Fibroblast of mammary gland (primary cell): Measurements from ENCODE around the gene ZDHHC17.

Experiments
- DNase-seq: peaks from one replicate; pipeline ENCODE4 v3.0.0-alpha.2; 2010; ENCODE audit warnings: low read depth
- H3K4me3 ChIP-seq: 2 replicates; pipeline ENCODE4 v1.5.1; 2011; ENCODE audit warnings: low read depth, mild to moderate bottlenecking, low read length, moderate library complexity; ENCODE audit not compliant: control insufficient read depth
- TF ChIP-seq, protein P1 (sequence below): conservative IDR thresholded peaks from 2 replicates; pipeline ENCODE4 v1.5.1; 2011; ENCODE audit warnings: low read depth, low read length, inconsistent platforms; ENCODE audit not compliant: control insufficient read depth, insufficient read depth

ZDHHC17 gene

DNA sequence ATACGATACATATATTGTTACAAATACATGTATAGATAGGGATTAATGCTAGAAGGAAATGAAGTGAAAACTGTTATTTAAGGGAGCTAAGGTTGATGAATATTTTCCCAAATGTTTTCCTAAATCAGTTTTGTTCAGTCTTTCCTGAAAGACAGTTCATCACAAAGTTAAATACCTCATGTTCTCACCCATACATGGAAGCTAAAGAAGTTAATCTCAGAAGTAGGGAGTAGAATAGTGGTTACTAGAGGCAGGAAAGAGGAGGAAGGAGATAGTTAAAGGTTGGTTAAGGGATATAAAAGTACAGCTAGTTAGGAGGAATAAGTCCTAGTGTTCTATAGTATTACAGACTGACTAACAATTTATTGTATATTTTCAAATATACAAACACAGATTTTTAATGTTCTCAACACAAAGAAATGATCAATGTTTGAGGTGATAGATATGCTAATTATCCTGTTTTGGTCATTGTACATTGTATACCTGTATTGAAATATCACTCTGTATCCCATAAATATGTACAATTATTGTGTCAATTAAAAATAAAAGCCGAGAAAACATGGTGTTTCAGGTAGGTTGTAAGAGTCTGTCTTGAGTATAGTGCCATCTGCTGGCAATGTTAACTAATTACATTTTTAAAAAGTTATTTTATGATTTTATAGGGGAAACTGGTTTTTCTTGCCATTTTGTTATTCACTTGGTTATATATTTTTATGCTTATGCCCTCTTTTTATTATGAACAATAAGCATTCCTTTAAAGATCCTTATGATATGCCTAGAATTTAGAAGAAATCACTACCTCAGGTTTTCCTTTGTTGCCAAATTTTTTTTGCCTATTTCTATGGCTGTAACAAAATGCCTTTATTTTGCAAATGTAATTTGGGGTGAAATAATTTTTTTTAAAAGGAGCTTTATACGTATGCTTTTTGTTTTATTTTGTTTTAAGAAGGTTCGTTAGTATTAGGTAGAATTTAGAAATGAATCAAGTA lies 26.9 kb downstream of the ZDHHC17 start:
- H3K4me3 ChIP-seq: no peak overlapping the region
- peak; percentile 44 for DNase-seq
- TF ChIP-seq, protein P1, sequence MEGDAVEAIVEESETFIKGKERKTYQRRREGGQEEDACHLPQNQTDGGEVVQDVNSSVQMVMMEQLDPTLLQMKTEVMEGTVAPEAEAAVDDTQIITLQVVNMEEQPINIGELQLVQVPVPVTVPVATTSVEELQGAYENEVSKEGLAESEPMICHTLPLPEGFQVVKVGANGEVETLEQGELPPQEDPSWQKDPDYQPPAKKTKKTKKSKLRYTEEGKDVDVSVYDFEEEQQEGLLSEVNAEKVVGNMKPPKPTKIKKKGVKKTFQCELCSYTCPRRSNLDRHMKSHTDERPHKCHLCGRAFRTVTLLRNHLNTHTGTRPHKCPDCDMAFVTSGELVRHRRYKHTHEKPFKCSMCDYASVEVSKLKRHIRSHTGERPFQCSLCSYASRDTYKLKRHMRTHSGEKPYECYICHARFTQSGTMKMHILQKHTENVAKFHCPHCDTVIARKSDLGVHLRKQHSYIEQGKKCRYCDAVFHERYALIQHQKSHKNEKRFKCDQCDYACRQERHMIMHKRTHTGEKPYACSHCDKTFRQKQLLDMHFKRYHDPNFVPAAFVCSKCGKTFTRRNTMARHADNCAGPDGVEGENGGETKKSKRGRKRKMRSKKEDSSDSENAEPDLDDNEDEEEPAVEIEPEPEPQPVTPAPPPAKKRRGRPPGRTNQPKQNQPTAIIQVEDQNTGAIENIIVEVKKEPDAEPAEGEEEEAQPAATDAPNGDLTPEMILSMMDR: peak; percentile 61

DNA sequence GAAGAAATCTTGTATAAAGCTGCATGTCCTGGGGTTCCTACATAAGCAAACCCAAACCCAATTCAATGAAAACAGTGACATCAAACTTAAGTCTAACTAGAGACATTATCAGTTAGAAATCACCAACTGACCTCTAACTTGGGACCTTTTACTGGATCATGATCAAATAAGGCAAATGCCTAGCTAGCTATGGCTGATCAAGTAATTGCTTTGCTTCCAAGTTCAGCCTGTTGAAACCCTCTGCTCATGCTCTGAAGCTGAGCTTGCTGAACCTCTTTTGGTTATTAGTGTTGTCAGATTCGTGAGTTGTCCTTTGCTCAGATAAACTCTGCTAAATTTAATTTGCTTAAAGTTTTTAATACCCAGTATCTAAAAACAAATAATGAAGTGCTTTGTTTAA lies 28.9 kb downstream of the ZDHHC17 start:
- H3K4me3 ChIP-seq: no peak overlapping the region
- TF ChIP-seq, protein P1: no peak
- no peak for DNase-seq

DNA sequence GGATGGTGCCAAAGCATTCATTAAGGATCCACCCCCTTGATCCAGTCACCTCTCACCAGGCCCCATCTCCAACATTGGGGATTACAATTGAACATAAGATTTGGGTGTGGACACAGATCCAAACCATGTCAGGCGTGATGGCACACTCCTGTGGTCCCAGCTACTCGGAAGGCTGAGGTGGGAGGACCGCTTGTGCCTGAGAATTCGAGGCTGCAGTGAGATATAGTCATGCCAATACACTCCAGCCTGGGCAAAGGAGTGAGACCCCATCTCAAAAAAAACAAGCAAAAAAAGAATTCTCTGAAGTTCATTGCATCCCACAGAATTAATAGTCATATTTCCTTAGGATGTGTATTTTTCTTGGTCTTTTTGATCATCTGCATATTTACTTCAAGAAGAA lies 34.9 kb downstream of the ZDHHC17 start:
- TF ChIP-seq, protein P1: no peak
- DNase-seq: no peak
- H3K4me3 ChIP-seq: no peak overlapping the region

DNA sequence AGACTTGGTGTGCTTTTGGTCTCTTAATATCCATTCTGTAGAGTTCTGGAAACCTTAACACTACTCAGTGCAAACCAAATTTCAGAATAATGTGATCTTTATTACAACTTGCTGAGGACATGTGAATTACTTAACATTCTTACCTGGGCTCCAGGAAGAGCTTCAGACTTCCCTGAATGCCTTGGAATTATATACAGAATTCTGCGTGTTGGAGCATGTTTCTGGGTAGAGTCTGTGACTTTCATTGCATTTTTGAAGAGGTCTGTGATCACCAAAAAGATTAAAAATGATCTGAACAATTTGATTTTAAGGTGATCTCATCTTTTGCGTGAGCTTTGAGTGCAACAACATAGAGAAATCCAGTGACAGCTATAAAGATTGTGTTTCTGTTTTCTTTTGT lies 35.4 kb downstream of the ZDHHC17 start:
- TF ChIP-seq, protein P1: no peak
- no peak overlapping the region for H3K4me3 ChIP-seq
- DNase-seq: no peak

DNA sequence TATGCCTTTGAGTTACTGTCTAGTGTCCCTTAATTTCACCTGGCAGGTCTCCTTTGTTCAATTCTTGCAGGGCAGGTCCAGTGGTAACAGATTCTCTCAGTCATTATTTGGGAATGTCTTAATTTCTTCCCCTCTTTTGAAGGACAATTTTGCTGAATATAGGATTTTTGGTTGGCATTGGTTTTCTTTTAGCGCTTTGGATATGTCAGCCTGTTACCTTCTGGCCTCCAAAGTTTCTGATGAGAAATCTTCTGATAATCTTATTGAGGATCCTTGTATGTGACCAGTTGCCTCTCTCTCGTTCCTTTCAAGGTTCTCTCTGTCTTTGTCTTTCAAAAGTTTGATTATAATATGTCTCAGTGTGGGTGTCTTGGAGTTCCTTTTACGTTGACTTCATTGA lies 38.1 kb downstream of the ZDHHC17 start:
- no peak for DNase-seq
- H3K4me3 ChIP-seq: no peak overlapping the region
- TF ChIP-seq, protein P1: no peak

DNA sequence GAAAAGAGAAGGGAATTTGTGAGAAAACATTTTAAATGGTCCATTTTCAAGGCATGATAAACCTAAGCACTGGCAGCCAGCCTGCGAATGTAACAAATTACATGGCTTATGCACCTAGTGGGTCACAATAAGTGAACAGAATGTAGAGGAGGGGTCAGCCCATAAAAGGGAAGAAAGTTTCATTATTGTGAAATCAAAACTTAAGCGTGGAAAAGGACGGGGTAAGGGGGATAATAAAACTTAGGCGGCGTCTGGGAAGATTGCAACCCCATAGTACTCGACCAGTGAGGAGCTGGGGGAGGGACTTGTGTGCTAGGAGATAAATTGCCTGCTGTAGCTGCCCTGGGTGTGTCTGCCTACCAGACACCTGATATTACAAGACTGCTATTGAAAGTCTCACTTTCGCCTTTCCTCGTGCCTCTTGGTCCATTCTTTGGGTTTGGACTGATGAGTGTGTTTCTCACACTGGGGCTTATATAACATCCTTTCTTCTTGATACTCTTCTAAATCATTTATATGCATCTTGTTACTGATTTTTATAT lies 40.6 kb downstream of the ZDHHC17 start:
- TF ChIP-seq, protein P1: no peak
- no peak overlapping the region for H3K4me3 ChIP-seq
- DNase-seq: no peak
